ENCODE data around the gene SYT7.

The SYT7 gene

GRCh38 chr11:61534933-61535839 is 45.7 kb downstream of the SYT7 start:
- no peak for FAIRE-seq

GRCh38 chr11:61534025-61534932 is 46.6 kb downstream of the SYT7 start:
- FAIRE-seq, result no peak

- no peak for FAIRE-seq
Measured at GRCh38 chr11:61533401-61533800, 47.5 kb downstream of the SYT7 start.

GRCh38 chr11:61533039-61533375 is 47.9 kb downstream of the SYT7 start:
- no peak for FAIRE-seq

- no peak for FAIRE-seq
Measured at GRCh38 chr11:61532134-61533038, 48.5 kb downstream of the SYT7 start.

- no peak for FAIRE-seq
Measured at GRCh38 chr11:61531044-61531443, 49.8 kb downstream of the SYT7 start.

GRCh38 chr11:61529537-61530225 is 51.2 kb downstream of the SYT7 start:
- FAIRE-seq, result no peak

- no peak for FAIRE-seq
Measured at GRCh38 chr11:61528114-61528513, 52.8 kb downstream of the SYT7 start.

- FAIRE-seq, result no peak
Measured at GRCh38 chr11:61526956-61527731, 53.7 kb downstream of the SYT7 start.

GRCh38 chr11:61526229-61526628 is 54.6 kb downstream of the SYT7 start:
- FAIRE-seq, result no peak

GRCh38 chr11:61524963-61525587 is 55.8 kb downstream of the SYT7 start:
- FAIRE-seq, result no peak

- FAIRE-seq, result no peak
Measured at GRCh38 chr11:61524446-61524845, 56.4 kb downstream of the SYT7 start.

- FAIRE-seq, result no peak
Measured at GRCh38 chr11:61522881-61523280, 58.0 kb downstream of the SYT7 start.

- no peak for FAIRE-seq
Measured at GRCh38 chr11:61518032-61518795, 62.7 kb downstream of the SYT7 start.

GRCh38 chr11:61516675-61517572 is 64.0 kb downstream of the SYT7 start:
- no peak for FAIRE-seq

GRCh38 chr11:61516191-61516590 is 64.7 kb downstream of the SYT7 start:
- no peak for FAIRE-seq

- FAIRE-seq, result no peak
Measured at GRCh38 chr11:61515686-61516085, 65.2 kb downstream of the SYT7 start.

GRCh38 chr11:61514050-61514917 is 66.6 kb downstream of the SYT7 start:
- FAIRE-seq, result no peak

All from endometrium (tissue), 2 donors.